Ovary (tissue), 3 donors: Measurements from ENCODE around the gene ZNF205.

Experiments
- CTCF ChIP-seq, 3 donors: fragments of 450-650 bp in 2 of 3; fragments of 200-600 bp in 1 of 3; IDR thresholded peaks; one replicate each; pipeline versions ENCODE4 v1.5.1 to v1.8.0; 2016 to 2022; ENCODE audit warnings: antibody characterized with exemption in 3 of 3, mild to moderate bottlenecking in 1 of 3
- EP300 ChIP-seq: sonication (generic); formaldehyde crosslinking; IDR thresholded peaks from one replicate; pipeline ENCODE4 v1.6.1; 2017; ENCODE audit warnings: antibody characterized with exemption
- POLR2A ChIP-seq: fragments of 450-650 bp; IDR thresholded peaks from one replicate; pipeline ENCODE4 v1.6.1; 2017; ENCODE audit warnings: antibody characterized with exemption, mild to moderate bottlenecking, moderate library complexity
- donor health status: DM: no; HTN: no; CAD: no.

GRCh38 chr16:3145660-3146059 is 33.3 kb downstream of the ZNF205 start:
- TF ChIP-seq CTCF (IDR thresholded peaks at IDR 0.05) (no peak), POLR2A (no peak), EP300 (no peak)
